GM12872 (cell line): ENCODE results near the gene ABCC1.

Source experiments
- CTCF ChIP-seq: IDR thresholded peaks from 3 replicates; pipeline ENCODE4 v1.5.1; 2011; ENCODE audit warnings: low read depth, mild to moderate bottlenecking, low read length, moderate library complexity; ENCODE audit not compliant: insufficient read depth

The ABCC1 gene

DNA sequence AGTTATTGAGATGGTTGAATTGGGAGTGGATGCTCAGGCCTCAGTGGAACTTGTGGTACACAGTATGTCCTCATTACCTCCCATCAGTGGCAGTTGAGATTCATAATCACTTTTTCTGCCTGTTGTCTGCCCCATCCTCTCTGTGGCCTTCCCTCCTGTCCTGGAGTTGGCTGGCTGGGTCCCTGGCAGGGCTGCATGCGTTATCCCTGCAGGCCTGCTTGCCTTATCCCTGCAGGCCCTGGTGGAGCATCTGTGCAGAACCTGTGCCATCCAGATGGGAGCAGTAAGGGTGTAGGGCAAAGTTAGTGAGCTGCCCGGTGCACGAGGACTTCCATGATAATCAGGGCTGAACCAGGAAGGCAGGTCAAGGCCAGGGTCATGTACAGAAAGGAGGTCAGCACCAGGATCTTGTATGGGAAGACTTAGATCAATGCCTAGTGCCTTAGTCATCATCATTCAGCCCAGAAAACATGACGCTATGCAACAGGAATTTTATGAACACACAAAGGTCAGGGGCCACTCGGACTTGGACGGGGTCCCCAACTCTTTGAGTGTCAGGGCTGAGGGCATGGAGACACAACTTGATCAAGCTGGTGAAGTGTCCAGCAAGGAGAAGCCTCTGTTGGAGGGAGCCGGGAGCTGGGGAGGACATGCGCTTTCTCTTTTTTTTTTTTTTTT, 47.2 kb downstream of the ABCC1 start:
- no peak for TF ChIP-seq CTCF

GRCh38 chr16:16000685-16001084, 51.3 kb downstream of the ABCC1 start:
- no peak for TF ChIP-seq CTCF

DNA sequence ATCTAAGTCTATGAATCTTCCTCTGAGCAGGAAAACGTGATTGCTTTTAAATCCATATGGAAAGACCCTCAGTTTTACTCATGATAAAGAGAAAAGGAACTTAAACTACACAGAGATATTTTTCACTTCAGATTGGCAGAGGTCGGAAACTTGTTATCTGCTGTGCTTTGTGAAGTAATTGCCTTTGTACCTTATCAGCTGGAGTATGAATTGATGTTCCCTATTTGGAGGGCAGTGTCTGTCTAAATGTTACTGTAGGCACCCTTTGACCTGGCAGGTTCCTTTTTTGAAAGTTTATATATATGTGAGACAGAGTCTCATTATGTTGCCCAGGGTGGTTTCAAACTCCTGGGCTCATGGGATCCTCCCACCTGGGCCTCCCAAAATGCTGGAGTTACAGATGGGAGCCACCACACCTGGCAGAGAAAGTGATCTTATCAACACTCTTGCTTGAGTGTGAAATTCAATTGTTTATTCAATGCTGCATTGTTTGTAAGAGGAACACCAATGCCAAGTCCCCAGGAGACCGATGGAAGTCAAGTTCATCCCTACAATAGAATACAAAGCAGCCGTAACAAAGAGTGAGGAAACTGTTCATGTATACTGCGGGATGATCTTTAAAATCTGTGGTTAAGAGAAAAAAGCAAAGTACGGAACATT, 52.3 kb downstream of the ABCC1 start:
- no peak for TF ChIP-seq CTCF

DNA sequence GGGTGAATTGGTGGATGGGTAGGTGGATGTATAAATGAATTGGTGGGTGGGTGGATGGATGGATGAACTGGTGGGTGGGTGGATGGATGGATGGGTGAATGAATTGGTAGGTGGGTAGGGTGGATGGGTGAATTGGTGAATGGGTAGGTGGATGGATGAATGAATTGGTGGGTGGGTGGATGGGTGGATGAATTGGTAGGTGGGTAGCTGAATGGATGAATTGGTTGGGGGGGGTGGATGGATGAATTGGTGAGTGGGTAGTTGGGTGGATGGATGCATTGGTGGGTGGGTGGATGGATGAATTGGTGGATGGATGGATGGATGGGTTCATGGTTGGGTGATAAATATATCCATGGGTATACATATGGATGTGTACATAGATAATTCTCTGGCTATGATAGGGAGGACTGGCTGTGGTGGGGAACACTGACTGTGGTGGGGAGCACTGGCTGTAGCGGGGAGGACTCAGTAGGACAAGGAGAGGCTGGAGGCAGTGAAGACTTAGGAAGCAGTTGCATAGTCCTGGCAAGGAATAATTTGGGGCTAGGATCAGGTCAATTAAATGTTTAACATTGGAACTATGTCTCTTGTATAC, 54.4 kb downstream of the ABCC1 start:
- TF ChIP-seq CTCF, result no peak

DNA sequence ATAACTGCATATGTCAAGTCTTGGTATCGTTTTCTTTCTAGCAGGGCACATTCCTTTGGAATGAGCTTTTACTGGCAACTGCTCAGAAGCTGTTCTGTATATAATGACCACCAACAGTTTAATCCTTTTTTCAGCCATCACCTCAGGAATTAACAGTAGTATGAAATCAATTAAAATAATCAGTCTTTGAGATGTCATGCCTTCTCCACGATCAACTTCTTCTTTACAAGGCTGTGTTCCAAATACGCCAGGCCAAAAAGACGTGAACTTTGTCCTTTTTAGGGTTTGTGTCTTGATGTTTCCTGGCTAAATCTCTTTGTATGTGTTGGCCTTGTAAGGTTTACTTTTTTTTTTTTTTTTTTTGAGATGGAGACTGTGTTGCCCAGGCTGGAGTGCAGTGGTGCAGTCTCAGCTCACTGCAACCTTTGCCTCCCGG, 54.9 kb downstream of the ABCC1 start:
- no peak for TF ChIP-seq CTCF

- no peak for TF ChIP-seq CTCF
These were observed 56.3 kb downstream of the ABCC1 start for GRCh38 chr16:16005721-16006120.

DNA sequence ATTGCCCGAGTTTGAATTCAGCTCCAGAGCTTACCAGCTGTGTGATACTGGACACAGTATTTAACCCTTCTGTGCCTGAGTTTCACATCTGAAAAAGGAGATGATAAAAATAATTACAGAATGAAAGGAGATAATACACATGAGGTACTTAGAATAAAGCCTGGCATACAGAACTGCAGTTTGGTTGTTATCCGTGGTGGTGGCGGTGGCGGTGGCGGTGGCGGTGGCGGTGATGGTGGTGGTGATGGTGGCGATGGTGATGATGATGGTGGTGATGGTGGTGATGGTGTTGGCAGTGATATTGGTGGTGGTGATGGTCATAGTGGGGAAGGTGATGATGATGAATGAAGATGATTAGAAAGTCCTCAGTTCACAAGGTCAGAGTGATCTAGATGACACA, 57.2 kb downstream of the ABCC1 start:
- no peak for TF ChIP-seq CTCF
